CD8-positive, alpha-beta memory T cell (primary cell): ENCODE data around the gene FAM161A. TPM values are rescaled to one million over a fixed set of nuclear protein-coding genes. Genes with fewer than 3 reads are reported as not detected.
"Not testable (repeated sequence)": the region's sequence is repeated elsewhere in the genome, so short reads cannot be mapped to it uniquely, and the experiment has no call there.

ENCODE experiments used
- CTCF ChIA-PET: fragments of 350-600 bp; sonication (Branson Sonifier 250); formaldehyde crosslinking; loops from one replicate; lab custom pipeline; 2021; ENCODE audit warnings: antibody characterized with exemption; lab: Charles Lee
- POLR2A ChIA-PET: fragments of 350-600 bp; sonication (Branson Sonifier 250); formaldehyde crosslinking; loops from one replicate; lab custom pipeline; 2021; ENCODE audit warnings: antibody characterized with exemption; lab: Charles Lee
- DNase-seq, 5 donors: peaks; one replicate each; pipeline versions ENCODE4 v3.0.0 to v3.0.0-alpha.2; 2020 to 2022; ENCODE audit warnings: mixed read lengths in 1 of 5
- H3K27ac ChIP-seq: one replicate; pipeline ENCODE4 v1.7.0; 2013; ENCODE audit warnings: low read depth, mild to moderate bottlenecking, low read length, moderate library complexity
- H3K27me3 ChIP-seq: 2 replicates; pipeline ENCODE4 v1.7.0; 2013; ENCODE audit warnings: low read length, mild to moderate bottlenecking; ENCODE audit not compliant: insufficient read depth, poor library complexity, severe bottlenecking
- H3K36me3 ChIP-seq: 2 replicates; pipeline ENCODE4 v1.7.0; 2013; ENCODE audit warnings: mild to moderate bottlenecking, low read length, moderate library complexity; ENCODE audit not compliant: insufficient read depth
- H3K4me1 ChIP-seq: 2 replicates; pipeline ENCODE4 v1.7.0; 2013; ENCODE audit warnings: mild to moderate bottlenecking, low read length, moderate library complexity; ENCODE audit not compliant: insufficient read depth
- H3K4me3 ChIP-seq: 2 replicates; pipeline ENCODE4 v1.7.0; 2013; ENCODE audit warnings: mild to moderate bottlenecking, low read length
- H3K9me3 ChIP-seq: 2 replicates; pipeline ENCODE4 v1.7.0; 2013; ENCODE audit warnings: mild to moderate bottlenecking, low read length
- H3K27ac Mint-ChIP-seq, 8 donors: one replicate each; pipeline ENCODE4 v1.8.0; 2020 to 2021; ENCODE audit warnings: mixed read lengths in 8 of 8, mild to moderate bottlenecking in 6 of 8, inconsistent platforms in 3 of 8, moderate library complexity in 3 of 8
- H3K27me3 Mint-ChIP-seq, 2 donors: one replicate each; pipeline ENCODE4 v1.8.0; 2020 to 2021; ENCODE audit warnings: mixed read lengths in 2 of 2, mild to moderate bottlenecking in 1 of 2, moderate library complexity in 1 of 2
- H3K36me3 Mint-ChIP-seq, 3 donors: one replicate each; pipeline ENCODE4 v1.8.0; 2020 to 2021; ENCODE audit warnings: mixed read lengths in 3 of 3, inconsistent platforms in 1 of 3, mild to moderate bottlenecking in 1 of 3
- H3K4me1 Mint-ChIP-seq, 3 donors: one replicate each; pipeline ENCODE4 v1.8.0; 2020 to 2021; ENCODE audit warnings: mixed read lengths in 3 of 3, inconsistent platforms in 1 of 3, mild to moderate bottlenecking in 1 of 3
- H3K4me3 Mint-ChIP-seq, 7 donors: one replicate each; pipeline ENCODE4 v1.8.0; 2020 to 2021; ENCODE audit warnings: mixed read lengths in 7 of 7, mild to moderate bottlenecking in 6 of 7, moderate library complexity in 4 of 7, inconsistent platforms in 2 of 7
- H3K9me3 Mint-ChIP-seq, 5 donors: one replicate each; pipeline ENCODE4 v1.8.0; 2020 to 2022; ENCODE audit warnings: mixed read lengths in 5 of 5, mild to moderate bottlenecking in 3 of 5, moderate library complexity in 2 of 5, inconsistent platforms in 1 of 5
- polyA plus RNA-seq: library from polyadenylated mRNA; unstranded; fragments of 300-500 nt; fragmentation: Illumina TruSeq; gene quantifications from one replicate; pipeline ENCODE4 v1.2.3, GENCODE V29; 2021
- total RNA-seq, 2 experiments: library from RNA; stranded (reverse); gene quantifications; one replicate each; pipeline ENCODE4 v1.2.3, GENCODE V29; 2021

Gene FAM161A
- total and polyA plus RNA-seq, 3 experiments from 2014 or later: 1.7 to 5.8 (median 5.6) TPM

DNA sequence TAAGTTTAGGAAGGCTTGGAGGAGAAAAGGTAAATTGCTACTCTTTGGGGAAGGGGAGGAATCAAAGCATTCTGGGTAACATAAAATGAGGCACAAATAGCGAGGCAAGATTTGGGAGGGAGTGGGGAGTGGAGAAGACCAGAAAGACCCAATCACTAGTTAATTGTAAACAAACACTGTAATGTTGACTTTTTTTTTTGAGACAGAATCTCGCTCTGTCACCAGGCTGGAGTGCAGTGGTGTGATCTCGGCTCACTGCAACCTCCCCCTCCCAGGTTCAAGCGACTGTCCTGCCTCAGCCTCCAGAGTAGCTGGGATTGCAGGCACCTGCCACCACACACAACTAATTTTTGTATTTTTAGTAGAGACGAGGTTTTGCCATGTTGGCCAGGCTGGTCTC lies 45.2 kb downstream of the FAM161A start:
- POLR2A ChIA-PET, H3K9me3 Mint-ChIP-seq, DNase-seq, CTCF ChIA-PET, H3K27ac ChIP-seq, H3K36me3 Mint-ChIP-seq, H3K4me1 ChIP-seq, H3K9me3 ChIP-seq, H3K27me3 ChIP-seq, H3K36me3 ChIP-seq, H3K4me1 Mint-ChIP-seq, H3K4me3 ChIP-seq, H3K4me3 Mint-ChIP-seq: not testable (repeated sequence)
- peaks cover 9 to 12% of the 10 kb centered on the region in 2 donors for H3K27me3 Mint-ChIP-seq
- peak overlapping the region in 1 of 8 donors; percentile 33 for H3K27ac Mint-ChIP-seq

GRCh38 chr2:61807036-61807757 lies 46.7 kb downstream of the FAM161A start:
- Histone ChIP-seq H3K9me3 (no peaks in the 10 kb centered on the region), H3K27ac (no peak overlapping the region), H3K4me3 (no peak overlapping the region), H3K27me3 (no peaks in the 10 kb centered on the region), H3K4me1 (no peaks in the 10 kb centered on the region), H3K36me3 (no peaks in the 10 kb centered on the region)
- DNase-seq: no peak
- H3K27ac Mint-ChIP-seq: peak overlapping the region in 1 of 8 donors; percentile 24
- POLR2A ChIA-PET: interaction anchor here (0.6 kb wide), 1 partner anchor 10 kb away, joined by 3 read pairs; no protein-coding TSS in a partner anchor
- H3K4me1 Mint-ChIP-seq: no peaks in the 10 kb centered on the region
- no peak overlapping the region for H3K4me3 Mint-ChIP-seq
- H3K9me3 Mint-ChIP-seq: no peaks in the 10 kb centered on the region
- CTCF ChIA-PET: no interaction called here
- peaks cover 0 to 4% (median 0%) of the 10 kb centered on the region in 3 donors for H3K36me3 Mint-ChIP-seq
- peaks cover 11 to 16% of the 10 kb centered on the region in 2 donors for H3K27me3 Mint-ChIP-seq

GRCh38 chr2:61802548-61802947 lies 51.3 kb downstream of the FAM161A start:
- Histone ChIP-seq H3K9me3 (no peaks in the 10 kb centered on the region), H3K4me1 (no peaks in the 10 kb centered on the region), H3K36me3 (no peaks in the 10 kb centered on the region), H3K27me3 (no peaks in the 10 kb centered on the region), H3K27ac (no peak overlapping the region), H3K4me3 (no peak overlapping the region)
- H3K27ac Mint-ChIP-seq: no peak overlapping the region
- peaks cover 0 to 1% (median 0%) of the 10 kb centered on the region in 3 donors for H3K36me3 Mint-ChIP-seq
- CTCF ChIA-PET: interaction anchor here (0.8 kb wide), 1 partner anchor 10 kb away, joined by 3 read pairs; no protein-coding TSS in a partner anchor
- no peaks in the 10 kb centered on the region for H3K9me3 Mint-ChIP-seq
- DNase-seq: no peak
- POLR2A ChIA-PET: no interaction called here
- H3K4me1 Mint-ChIP-seq: no peaks in the 10 kb centered on the region
- no peak overlapping the region for H3K4me3 Mint-ChIP-seq
- H3K27me3 Mint-ChIP-seq: peaks cover 12 to 33% of the 10 kb centered on the region in 2 donors

DNA sequence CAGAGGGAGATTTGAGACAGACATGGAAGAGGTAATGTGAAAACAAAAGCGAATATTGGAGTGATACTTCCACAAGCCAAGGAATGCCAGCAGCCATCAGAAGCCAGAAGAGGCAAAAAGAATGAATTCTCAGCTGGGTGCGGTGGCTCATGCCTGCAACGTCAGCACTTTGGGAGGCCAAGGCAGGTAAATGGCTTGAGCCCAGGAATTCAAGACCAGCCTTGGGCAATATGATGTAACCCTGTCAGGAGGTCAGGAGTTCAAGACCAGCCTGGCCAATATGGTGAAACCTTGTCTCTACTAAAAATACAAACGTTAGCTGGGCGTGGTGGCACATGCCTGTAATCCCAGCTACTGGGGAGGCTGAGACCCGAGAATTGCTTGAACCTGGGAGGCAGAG lies 54.8 kb downstream of the FAM161A start:
- no peaks in the 10 kb centered on the region for H3K36me3 ChIP-seq
- Mint-ChIP-seq H3K27me3 (peaks cover 10 to 29% of the 10 kb centered on the region in 2 donors), H3K9me3 (no peaks in the 10 kb centered on the region)

GRCh38 chr2:61797446-61797845 lies 56.4 kb downstream of the FAM161A start:
- H3K4me1 ChIP-seq, H3K9me3 Mint-ChIP-seq, POLR2A ChIA-PET, H3K36me3 ChIP-seq, DNase-seq, H3K36me3 Mint-ChIP-seq, H3K4me3 ChIP-seq, H3K4me3 Mint-ChIP-seq, H3K27ac ChIP-seq, CTCF ChIA-PET, H3K4me1 Mint-ChIP-seq, H3K9me3 ChIP-seq, H3K27me3 ChIP-seq: not testable (repeated sequence)
- peaks cover 8 to 25% of the 10 kb centered on the region in 2 donors for H3K27me3 Mint-ChIP-seq
- peak overlapping the region in 1 of 8 donors; percentile 48 for H3K27ac Mint-ChIP-seq

More for the DNA sequence above, 54.8 kb downstream of the FAM161A start:
- Mint-ChIP-seq H3K36me3 (peaks cover 0 to 1% (median 0%) of the 10 kb centered on the region in 3 donors), H3K27ac (no peak overlapping the region), H3K4me1 (no peaks in the 10 kb centered on the region), H3K4me3 (no peak overlapping the region)
- Histone ChIP-seq H3K27ac (no peak overlapping the region), H3K9me3 (no peaks in the 10 kb centered on the region), H3K27me3 (no peaks in the 10 kb centered on the region), H3K4me3 (no peak overlapping the region), H3K4me1 (no peaks in the 10 kb centered on the region)
- DNase-seq: no peak
- ChIA-PET CTCF (no interaction called here), POLR2A (no interaction called here)

DNA sequence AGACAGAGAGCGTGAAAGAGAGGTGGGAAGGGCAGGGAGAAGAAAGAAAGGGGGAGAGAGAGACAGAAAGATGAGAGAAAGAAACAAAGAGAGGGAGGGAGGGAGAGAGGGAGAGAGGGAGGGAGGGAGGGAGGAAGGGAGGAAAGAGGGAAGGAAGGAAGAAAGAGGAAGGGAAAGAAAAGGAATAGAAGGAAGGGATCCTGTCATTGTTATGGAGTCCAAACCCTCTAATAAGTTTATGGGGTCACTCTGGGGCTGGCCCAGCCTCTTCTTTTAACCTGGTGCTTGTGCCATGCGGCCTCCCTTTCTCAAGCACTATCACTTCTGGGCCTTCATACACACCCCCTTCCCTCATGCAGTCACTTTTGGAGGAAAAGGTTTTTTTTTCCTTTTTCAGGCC lies 58.5 kb downstream of the FAM161A start:
- Histone ChIP-seq H3K9me3 (no peaks in the 10 kb centered on the region), H3K4me3 (no peak overlapping the region), H3K27me3 (no peaks in the 10 kb centered on the region), H3K4me1 (no peaks in the 10 kb centered on the region), H3K36me3 (no peaks in the 10 kb centered on the region), H3K27ac (no peak overlapping the region)
- Mint-ChIP-seq H3K4me1 (peaks cover 3 to 9% (median 8%) of the 10 kb centered on the region in 3 donors), H3K27ac (peak overlapping the region in 2 of 8 donors; percentile 22 to 57), H3K36me3 (no peaks in the 10 kb centered on the region), H3K27me3 (peaks cover 12 to 27% of the 10 kb centered on the region in 2 donors), H3K4me3 (no peak overlapping the region), H3K9me3 (no peaks in the 10 kb centered on the region)
- no peak for DNase-seq
- ChIA-PET CTCF (no interaction called here), POLR2A (no interaction called here)

DNA sequence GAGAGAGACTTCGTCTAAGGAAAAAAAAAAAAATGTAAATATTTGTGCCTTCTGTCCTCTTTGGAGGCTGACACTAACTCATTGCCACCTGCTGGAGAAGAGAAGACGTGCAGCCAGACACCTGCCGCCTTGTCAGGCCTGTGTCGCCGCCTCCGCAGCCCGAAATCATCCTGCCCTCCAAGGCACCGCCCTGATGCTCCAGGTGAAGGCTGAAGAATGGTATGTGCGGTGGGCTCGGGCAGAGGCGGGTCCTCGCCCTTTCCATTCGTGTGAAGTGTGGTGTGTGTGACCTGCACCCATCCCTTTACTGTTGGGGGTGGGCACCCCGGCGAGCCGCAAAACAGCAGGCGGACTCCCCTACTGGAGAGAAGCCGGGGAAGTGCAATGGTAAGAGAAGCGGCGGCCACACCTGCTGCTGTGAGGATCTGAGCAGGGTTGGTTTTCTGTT lies 60.4 kb downstream of the FAM161A start:
- Mint-ChIP-seq H3K36me3 (no peaks in the 10 kb centered on the region), H3K27me3 (peaks cover 8 to 12% of the 10 kb centered on the region in 2 donors), H3K4me1 (peaks cover 3 to 9% (median 8%) of the 10 kb centered on the region in 3 donors), H3K4me3 (peak overlapping the region in 6 of 7 donors; percentile 49 to 86 (median 79)), H3K27ac (peak overlapping the region in 3 of 8 donors; percentile 42 to 70 (median 54)), H3K9me3 (no peaks in the 10 kb centered on the region)
- Histone ChIP-seq H3K27me3 (no peaks in the 10 kb centered on the region), H3K36me3 (no peaks in the 10 kb centered on the region), H3K4me3 (no peak overlapping the region), H3K9me3 (no peaks in the 10 kb centered on the region), H3K4me1 (no peaks in the 10 kb centered on the region), H3K27ac (no peak overlapping the region)
- ChIA-PET POLR2A (no interaction called here), CTCF (interaction anchor here (0.7 to 1.4 kb wide), 6 partner anchors 9 to 656 kb away, joined by 3 to 4 read pairs (median 3); partner anchors contain the start of gene XPO1)
- peak; percentile 50 to 83 (median 66) for DNase-seq

GRCh38 chr2:61792355-61792890 lies 61.4 kb downstream of the FAM161A start:
- CTCF ChIA-PET: interaction anchor here (0.8 to 1.4 kb wide), 5 partner anchors 10 to 655 kb away, joined by 3 to 4 read pairs (median 3); no protein-coding TSS in a partner anchor
- no peaks in the 10 kb centered on the region for H3K36me3 Mint-ChIP-seq
- Histone ChIP-seq H3K36me3 (no peaks in the 10 kb centered on the region), H3K27me3 (no peaks in the 10 kb centered on the region), H3K27ac (no peak overlapping the region), H3K9me3 (no peaks in the 10 kb centered on the region), H3K4me1 (no peaks in the 10 kb centered on the region), H3K4me3 (no peak overlapping the region)
- no peak for DNase-seq
- peaks cover 8 to 16% of the 10 kb centered on the region in 2 donors for H3K27me3 Mint-ChIP-seq
- H3K9me3 Mint-ChIP-seq: no peaks in the 10 kb centered on the region
- no peak overlapping the region for H3K27ac Mint-ChIP-seq
- POLR2A ChIA-PET: no interaction called here
- H3K4me1 Mint-ChIP-seq: peaks cover 3 to 9% (median 8%) of the 10 kb centered on the region in 3 donors
- H3K4me3 Mint-ChIP-seq: no peak overlapping the region
